C4-2B (cell line): ENCODE results near the gene KATNAL2.

Experiments used
- CTCF ChIP-seq: fragments of 450-650 bp; conservative IDR thresholded peaks from 2 replicates; pipeline ENCODE4 v1.5.1; 2017; ENCODE audit warnings: mild to moderate bottlenecking
- ZFX ChIP-seq: fragments of 450-650 bp; IDR thresholded peaks from 2 replicates; pipeline ENCODE4 v1.6.1; 2017

GRCh38 chr18:46916551-46917107, 773 bp upstream of the KATNAL2 start:
- no peak for TF ChIP-seq CTCF
- TF ChIP-seq ZFX = no peak
